GM21717 (cell line): ENCODE data around the gene LPCAT4.
"Not testable (repeated sequence)": the region's sequence is repeated elsewhere in the genome, so short reads cannot be mapped to it uniquely, and the experiment has no call there.

Experiments
- ATAC-seq: cut with Tn5 transposase; IDR thresholded peaks from one replicate; pipeline ENCODE4 v1.9.1; 2021; ENCODE audit warnings: mild to moderate bottlenecking, moderate library complexity; ENCODE audit not compliant: unreplicated experiment

LPCAT4 gene, protein sequence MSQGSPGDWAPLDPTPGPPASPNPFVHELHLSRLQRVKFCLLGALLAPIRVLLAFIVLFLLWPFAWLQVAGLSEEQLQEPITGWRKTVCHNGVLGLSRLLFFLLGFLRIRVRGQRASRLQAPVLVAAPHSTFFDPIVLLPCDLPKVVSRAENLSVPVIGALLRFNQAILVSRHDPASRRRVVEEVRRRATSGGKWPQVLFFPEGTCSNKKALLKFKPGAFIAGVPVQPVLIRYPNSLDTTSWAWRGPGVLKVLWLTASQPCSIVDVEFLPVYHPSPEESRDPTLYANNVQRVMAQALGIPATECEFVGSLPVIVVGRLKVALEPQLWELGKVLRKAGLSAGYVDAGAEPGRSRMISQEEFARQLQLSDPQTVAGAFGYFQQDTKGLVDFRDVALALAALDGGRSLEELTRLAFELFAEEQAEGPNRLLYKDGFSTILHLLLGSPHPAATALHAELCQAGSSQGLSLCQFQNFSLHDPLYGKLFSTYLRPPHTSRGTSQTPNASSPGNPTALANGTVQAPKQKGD

DNA sequence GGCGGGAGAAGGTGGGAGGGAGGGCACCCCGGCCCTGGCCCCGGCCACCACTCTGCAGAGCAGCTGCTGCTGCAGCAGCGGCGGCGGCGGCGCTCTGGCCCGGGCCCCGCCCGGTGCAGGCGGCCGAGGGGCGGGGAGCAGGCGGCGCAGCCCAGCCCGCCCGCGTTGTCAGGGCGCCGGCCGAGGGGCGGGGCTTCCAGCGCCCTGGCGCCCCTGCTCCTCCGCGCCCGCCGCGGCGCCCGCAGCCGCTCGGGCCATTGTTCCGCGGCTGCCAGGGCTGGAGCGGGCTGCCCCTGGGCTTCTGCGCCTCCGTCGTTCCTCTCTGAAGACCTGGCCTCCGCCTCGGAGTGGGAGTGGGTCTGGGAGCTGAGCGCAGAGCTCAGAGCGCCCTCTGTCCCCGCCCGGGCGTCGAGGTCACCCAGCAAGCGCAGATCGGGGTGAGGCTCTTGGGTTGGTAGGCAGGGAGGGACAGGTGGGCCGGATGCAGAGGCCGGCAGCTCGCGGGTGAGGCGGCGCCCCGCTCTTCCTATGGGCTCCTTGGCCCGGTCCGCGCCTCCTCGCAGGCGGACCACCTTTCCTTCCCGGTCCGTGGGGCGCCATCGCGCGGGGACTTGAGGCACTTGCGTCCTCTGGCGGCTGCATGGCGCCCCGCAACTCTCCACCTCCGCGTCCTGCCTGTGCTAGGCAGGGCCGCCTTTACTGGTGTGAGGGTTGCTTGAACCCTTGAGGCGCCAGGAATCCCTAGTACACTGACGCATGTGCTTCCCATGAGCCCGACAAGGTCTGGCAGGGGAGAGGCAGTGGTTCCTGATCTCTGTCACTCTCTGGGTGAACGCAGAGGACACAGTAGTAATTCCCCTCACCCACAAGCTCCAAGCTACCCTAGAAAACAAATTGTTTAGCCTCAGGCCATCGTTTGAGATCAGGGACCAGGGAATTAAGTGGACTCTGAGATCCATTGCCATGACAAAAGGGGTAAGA, at the start of gene LPCAT4:
LPCAT4 (minus strand) TSS at position 96 of the 981 bp plus-strand sequence. CDS start 96 bp downstream, outside the sequence.
- ATAC-seq: peak; percentile 69

DNA sequence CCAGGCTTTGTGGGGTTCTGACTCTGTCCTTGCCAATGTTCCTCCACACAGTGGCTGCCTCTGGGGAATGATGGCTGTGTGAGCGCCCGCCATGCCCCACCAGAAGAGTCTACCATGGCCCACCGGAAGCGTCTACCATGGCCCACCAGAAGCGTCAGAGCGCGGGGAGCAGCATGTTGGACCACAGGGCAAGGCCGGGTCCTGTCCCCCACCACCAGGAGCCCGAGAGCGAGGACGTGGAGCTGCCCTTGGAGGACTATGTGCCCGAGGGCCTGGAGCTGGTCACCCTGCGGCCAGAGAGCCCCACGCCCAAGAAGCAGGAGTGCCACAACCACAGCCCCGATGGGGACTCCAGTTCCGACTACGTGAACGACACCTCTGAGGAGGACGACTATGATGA, 42.5 kb upstream of the LPCAT4 start:
- ATAC-seq: not testable (repeated sequence)

DNA sequence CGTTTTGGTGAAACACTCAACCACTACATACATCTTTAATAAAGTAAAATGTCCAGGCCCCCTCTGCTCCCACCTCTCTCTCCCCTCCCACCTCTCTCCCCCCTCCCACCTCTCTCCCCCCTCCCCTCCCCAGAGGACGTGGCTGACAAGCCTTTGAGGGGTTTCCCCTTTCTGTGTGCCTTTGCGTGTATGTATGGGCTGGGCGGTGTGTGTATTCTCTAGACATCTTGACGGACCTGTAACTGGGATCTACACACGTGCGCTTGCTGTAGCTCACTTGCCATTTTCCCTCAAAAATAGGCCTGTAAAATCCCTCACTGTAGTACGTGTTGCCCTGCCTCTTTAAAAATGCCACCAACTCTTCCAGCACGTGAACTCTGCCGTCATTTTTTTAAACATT, 42.0 kb upstream of the LPCAT4 start:
- ATAC-seq: not testable (repeated sequence)

DNA sequence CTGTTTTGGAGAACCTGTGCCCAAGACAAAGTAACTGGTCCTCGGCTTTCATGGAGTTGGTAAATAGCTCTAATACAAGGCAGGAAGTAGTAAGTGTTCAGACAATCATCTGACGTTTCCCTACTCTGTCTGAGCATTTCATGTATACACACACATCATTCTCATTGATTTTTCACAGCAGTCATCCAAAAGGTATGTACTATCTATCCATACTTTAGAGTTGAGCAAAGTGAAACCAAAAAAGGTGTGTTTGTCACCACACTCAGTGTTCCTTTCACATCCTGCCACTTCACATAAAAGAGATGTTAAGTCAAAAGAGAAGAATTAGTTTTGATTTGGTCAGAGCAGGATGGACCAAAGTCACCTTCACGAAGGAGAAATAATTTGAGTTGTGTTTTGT, 36.9 kb upstream of the LPCAT4 start:
- peak; percentile 50 for ATAC-seq

DNA sequence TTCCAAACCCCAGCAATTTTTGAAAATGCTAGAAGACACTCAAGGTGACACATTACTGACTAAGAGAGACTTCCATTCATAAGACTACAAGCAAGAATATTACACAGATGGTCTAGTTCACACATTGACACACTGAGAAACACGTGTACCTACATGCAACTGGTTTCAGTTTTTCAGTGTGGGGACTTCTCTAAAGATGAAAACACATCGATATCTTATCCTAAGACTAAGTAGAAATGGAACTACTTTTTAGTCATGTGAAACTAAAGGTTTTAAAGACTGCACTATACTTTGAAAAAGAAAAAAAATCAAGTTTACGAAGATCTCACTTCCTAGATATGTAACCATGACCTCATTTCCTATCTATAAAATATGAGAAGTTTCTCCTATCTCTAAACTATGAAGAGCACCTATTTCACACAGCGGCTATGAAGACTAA, 36.2 kb upstream of the LPCAT4 start:
- ATAC-seq: peak; percentile 58

DNA sequence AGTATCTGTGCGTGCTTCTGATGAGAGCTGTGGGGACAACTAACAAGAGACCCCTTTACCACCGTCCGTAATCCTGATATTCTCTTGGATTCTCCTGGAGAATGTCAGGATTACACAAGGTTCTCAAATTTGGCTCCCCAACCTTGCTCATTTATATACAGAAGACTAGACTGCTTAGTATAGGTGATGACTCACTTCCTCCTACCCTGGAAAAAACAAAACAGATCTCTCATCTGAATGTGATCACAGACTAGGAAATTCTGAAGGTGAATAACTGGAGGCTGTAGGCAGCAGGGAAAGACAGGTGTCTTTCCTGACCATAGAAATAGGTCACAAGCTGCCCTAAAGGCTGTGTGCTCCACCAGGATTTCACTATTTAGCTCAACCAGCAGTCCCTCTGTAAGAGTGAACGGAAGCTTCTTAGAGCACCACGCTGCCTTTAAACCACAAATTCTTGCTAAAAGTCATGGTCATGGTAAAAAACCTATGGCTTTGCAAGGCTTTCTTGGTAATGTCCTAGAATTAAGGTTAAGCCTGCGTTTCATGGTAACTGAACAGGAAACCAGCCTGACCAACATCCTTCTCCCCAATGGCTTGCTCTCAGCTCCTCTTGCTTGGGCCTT, 30.8 kb upstream of the LPCAT4 start:
- not testable (repeated sequence) for ATAC-seq

DNA sequence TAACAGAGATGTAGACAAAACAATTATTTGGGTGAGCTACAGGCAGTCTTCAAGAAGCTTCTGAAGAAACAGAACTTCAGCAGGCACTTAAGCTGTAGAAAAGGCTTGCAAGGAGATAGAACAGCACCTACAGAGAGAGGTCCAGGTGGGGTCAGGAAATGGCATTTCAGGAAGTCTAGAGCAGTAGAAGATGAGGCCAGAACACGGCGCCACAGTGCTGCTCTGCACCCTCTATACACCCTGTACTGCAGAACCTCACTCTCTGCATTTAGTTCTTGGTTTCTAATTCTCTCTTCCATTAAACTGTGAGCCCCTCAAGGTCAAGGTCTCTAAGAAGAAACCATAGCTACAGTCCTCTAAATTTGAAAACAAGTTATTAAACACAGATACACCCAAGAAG, 26.0 kb upstream of the LPCAT4 start:
- ATAC-seq: not testable (repeated sequence)

DNA sequence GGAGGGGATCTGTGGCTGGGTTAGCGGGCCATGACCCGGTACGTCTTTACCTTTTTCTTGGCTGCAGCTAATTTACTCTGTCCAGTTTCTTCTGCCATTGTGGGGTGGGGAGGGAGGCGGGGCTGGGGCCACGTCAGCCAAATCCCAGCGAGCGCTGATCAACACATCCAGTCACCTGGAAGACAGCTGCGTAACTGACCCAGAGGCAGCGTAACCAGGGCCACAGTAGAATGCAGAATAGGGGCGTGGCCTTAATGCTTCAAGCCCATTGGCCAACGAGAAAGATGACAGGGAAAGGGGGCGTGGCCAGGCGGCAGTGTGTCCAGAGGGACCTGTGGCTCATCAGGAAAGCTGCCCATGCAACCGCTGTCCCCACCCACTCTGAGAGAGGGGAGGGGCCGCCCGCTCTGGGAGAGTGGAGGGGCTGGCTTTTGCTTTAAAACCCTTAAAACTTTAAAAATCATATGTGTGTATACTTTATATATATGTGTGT, 22.6 kb upstream of the LPCAT4 start:
- ATAC-seq: not testable (repeated sequence)

DNA sequence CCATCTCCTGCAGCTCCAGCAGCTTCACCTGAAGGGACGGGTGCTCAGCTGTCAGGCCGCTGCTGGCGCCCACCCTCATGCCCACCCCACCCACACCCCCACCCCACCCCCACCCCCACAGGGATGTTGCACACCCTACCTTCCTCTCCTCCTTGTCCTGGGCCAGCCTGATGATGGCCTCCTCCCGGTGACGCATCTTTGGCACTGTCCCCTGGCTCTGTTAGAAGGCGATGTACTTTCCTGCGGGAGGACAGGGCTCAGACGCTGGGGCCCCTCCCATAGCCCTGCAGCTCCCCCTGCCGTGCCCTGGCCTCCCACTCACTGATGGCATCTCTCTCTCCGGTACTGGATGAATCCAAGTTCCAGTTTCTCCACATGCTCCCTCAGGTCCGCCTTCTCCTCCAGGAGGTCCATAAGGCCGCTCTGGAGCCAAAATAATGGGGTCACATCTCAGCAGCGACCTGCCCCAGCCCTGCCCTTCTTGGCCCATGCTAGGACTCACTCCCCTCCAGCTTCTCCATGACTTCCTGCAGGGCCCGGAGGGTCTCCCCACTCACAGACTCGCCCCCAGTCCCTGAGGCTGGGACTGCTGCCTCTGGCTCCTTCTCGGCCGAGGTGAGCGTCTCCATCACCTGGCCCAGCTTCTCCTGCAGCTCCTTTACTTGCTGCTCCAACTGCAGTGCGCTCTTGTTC, 15.0 kb upstream of the LPCAT4 start:
- ATAC-seq: not testable (repeated sequence)

DNA sequence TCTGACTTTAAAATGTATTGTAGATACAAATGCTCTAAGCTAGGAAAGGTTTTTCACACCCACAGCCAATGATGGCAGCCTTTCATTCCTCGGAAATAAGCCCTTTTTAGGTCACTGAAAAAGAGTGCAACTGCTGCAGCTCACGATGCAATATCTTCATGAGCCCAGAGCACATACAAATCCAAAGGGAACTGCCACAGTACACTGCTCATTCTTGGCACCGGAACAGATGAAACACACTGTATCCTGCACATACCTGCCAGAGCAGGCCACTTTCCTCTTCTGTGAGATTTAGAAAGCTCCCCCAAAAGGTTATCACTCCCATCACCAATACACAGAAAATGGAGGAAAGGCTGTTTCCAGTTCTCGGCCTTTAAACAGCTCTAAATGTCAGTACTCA, 13.5 kb upstream of the LPCAT4 start:
- not testable (repeated sequence) for ATAC-seq

DNA sequence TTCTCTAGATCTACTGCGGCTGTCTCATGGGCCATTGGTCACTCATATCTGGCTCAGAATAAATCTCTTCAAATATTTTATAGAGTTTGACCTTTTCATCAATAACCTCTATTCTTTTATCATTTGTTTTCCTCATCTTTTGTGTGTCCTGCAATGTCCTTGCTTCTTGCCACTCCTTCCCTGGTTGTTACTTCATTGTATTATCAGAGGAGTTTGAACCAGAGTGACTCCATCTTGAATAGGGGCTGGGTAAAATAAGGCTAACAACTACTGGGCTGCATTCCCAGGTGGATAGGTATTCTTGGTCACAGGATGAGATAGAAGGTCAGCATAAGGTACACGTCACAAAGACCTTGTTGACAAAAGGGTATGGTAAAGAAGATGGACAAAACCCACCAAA, 9.9 kb upstream of the LPCAT4 start:
- ATAC-seq: no peak

DNA sequence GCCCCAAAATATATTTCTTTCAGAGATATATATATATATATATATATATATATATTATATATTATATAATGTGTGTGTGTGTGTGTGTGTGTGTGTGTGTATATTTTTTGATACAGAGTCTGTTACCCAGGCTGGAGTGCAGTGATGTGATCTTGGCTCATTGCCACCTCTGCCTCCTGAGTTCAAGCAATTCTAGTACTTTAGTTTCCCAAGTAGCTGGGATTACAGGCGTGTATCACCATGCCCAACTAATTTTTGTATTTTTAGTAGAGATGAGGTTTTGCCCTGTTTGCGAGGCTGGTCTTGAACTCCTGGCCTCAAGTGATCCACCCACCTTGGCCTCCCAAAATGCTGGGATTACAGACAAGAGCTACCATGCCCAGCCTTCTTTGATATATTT, 8.5 kb upstream of the LPCAT4 start:
- ATAC-seq: not testable (repeated sequence)

DNA sequence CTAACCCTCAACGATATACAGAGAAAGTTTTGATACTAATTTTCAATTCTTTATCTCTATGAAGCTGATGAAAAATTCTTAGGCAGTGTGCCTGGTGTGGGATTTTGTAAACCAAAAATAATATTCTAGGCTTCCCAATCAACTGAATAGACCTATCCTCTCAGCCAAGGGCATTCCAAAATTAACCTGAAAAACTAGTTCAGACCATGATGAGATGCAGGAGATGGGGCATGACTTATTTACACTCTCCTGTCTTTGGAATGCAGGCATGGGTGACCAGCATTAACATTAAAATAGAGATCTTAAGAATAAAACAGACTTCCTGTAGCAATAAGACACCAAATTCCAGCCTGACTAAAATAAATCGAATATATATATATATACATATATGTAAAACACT, 7.8 kb upstream of the LPCAT4 start:
- ATAC-seq: no peak

DNA sequence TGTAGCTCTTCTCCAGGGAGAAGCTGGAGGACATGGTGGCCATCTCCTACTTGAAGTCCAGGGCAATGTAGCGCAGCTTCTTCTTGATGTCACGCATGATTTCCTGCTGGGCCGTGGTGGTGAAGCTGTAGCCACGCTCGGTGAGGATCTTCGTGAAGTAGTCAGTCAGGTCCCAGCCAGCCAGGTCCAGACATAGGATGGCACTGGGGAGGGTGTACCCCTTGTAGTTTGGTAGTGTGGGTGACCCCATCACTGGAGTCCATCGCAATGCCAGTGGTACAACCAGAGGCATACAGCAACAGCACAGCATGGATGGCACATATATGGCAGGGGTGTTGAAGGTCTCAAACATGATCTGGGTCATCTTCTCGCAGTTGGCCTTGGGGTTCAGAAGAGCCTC, 7.0 kb upstream of the LPCAT4 start:
- ATAC-seq: no peak

DNA sequence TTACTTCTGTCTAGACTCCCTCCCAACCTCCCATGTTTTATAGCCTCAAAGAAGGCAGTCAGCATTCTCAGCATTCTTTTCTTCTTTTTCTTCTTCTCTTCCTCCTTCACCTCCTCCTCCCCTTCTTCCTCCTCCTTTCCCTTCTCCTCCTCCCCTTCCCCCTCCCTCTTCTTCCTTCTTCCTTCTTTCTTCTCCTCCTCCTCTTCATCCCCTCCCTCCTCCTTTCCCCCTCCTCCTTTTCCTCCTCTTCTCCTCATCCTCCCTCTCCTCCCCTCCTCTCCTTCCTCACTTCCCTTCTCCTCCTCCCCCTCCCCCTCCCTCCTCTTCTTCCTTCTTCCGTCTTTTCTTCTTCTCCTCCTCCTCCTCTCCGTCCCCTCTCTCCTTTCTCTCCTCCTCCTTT, 3.6 kb upstream of the LPCAT4 start:
- no peak for ATAC-seq

DNA sequence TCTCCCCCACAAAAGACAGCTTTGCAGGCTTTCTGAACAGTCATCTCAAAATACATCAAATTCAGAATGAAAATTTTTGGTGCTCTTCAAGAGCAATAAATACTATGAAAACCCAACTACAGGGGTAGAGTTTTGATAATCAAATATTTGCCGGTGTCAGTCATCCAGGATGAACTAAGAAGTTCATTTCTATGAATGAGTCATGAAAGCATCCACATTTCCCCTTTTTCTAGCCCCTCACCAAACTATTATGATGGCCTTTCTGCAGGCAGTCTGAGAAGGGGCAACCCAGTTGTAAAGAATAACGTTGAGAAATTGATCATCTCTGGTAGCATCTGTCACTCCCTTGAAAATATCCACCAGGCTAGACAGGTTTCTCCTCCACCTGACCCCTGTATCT, 3.1 kb upstream of the LPCAT4 start:
- ATAC-seq: no peak

DNA sequence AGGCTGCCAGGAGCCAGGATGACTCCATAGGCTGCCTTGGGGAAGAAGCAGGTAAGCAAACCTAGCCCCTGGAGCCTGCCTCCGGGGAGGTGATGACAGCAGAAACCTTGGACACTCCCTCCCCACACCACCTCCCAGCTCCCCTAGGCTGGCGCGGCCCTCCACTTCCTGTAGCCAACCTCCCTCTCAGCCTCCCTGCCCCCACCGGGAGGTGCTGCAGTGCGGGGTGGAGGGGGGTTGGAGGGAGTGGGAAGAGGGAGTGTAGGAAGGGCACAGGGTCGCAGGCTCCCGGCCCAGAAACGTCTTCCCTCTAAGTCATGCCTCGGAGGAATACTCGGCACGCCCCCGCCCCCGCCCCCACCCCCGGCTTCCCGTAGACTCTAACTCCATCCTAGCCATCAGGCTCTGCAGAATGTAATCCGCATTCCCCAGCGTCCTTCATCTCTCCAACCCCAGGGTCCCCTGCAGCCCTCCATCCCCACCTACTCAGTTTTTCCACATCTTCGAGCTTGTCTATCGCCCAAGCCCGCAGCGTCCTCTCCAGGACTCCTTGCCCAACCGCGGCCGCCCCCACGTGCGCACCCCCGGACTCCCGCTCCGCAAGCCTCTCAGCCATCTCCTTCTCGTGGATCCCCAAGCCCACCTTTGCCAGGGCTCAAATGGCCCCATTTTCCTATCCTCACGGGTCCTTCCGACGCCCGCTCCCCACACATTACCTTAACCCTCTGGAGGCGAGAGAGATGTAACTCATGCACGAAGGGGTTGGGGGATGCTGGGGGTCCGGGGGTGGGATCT, 528 bp downstream of the LPCAT4 start:
- ATAC-seq: peak; percentile 20

DNA sequence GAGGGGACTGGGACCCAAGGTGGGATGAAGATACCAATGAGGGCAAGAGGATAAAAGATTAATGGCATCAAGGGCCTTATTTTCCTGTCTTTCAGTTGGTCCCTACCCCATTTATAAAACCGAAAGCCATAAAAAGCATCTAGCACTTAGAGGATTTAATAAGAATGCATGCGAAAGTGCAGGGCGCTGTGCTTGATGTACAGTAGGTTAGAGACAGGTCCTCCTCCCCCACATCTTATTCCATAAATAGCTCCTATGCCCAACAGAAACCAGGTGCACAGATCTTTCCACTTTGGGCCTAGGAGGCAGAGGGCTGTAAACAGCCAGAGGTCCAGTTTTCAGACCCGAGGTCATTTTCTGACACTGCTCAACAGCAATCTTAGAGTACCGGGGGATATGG, 1.2 kb downstream of the LPCAT4 start:
- ATAC-seq: no peak

DNA sequence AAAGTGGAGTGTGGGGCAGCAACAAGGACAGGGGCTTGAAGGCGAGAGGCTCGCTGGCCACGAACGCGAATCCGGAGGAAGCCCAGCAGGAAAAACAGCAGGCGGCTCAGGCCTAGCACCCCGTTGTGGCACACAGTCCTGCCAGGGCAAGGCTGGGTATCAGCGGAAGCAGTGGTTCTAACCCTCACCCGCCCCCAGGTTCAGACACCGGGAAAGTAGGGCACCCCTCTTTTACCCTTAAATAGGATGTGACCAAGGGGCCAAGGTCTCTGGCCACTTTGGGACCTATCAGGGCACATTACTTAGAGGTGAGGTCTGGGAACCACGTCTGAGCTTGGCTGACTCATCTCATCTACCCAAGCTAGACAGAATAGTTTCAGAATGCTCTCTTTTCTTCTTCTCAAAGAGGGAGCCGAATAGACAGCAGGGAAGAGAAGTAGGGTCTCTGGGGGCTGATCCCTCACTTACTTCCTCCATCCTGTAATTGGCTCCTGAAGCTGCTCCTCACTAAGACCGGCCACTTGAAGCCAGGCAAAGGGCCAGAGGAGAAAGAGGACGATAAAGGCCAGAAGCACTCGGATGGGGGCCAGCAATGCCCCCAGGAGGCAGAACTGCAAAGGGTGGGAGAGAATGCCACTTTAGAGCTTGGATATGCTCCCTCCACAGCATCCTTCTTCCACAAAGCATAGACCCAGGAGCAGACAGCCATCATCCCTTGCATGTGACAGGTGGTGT, 1.7 kb downstream of the LPCAT4 start:
- no peak for ATAC-seq
